Measurements from ENCODE around the gene OR5W2. TPM values are rescaled to one million over a fixed set of nuclear protein-coding genes. Genes with fewer than 3 reads are reported as not detected.

OR5W2 gene
- polyA plus RNA-seq (not detected in 2 replicates), polyA minus RNA-seq (not detected in 2 replicates)

DNA sequence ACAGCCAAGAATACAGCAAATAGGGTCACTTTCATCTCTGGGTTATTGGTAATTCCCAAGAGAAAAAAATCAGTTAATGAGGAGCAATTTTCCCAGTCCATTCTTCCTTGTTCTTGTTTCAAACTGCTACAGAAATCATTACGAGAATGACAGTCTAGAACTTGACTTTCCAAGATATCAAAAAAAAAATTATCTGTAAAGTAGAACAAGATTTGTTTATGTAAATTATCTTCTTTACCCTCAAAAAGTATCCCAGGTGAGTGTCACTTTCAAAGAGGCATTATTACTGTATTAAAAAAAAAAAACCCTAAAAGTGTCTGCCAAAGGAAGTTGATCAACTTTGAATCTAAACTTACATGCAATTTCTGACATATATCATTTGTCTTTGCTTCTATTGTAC, at the start of gene OR5W2:
OR5W2 (minus strand) TSS at position 101 of the 400 bp plus-strand sequence; CDS start at position 101, 0 bp downstream.
- no peaks in the 10 kb centered on the region for H3K36me3 ChIP-seq (ENCODE audit: insufficient read depth, low read length)
- no peaks in the 10 kb centered on the region for H3K9me3 ChIP-seq (ENCODE audit: low read length)
- H4K20me1 ChIP-seq (ENCODE audit: insufficient read depth) = no peaks in the 10 kb centered on the region
- no peaks in the 10 kb centered on the region for H3K9me2 ChIP-seq (ENCODE audit: insufficient read depth, low read length)
- no peaks in the 10 kb centered on the region for H3F3A ChIP-seq (ENCODE audit: insufficient read depth, low read length, poor library complexity, severe bottlenecking)
- no peak within 1 kb of the TSS for H3K9ac ChIP-seq (ENCODE audit: low read length)
- no peaks in the 10 kb centered on the region for H3K79me2 ChIP-seq (replicated peaks; ENCODE audit: insufficient read depth, low read length)
- no peak within 1 kb of the TSS for H3K4me3 ChIP-seq (ENCODE audit: low read length)
- no peak for TF ChIP-seq EP300 (conservative IDR thresholded peaks at IDR 0.05; ENCODE audit: poor library complexity, severe bottlenecking)
- no peak for TF ChIP-seq REST (IDR thresholded peaks at IDR 0.05; ENCODE audit: borderline replicate concordance)
- no peak for TF ChIP-seq SMC3 (conservative IDR thresholded peaks at IDR 0.05; ENCODE audit: poor library complexity)
- TF ChIP-seq, protein P1, sequence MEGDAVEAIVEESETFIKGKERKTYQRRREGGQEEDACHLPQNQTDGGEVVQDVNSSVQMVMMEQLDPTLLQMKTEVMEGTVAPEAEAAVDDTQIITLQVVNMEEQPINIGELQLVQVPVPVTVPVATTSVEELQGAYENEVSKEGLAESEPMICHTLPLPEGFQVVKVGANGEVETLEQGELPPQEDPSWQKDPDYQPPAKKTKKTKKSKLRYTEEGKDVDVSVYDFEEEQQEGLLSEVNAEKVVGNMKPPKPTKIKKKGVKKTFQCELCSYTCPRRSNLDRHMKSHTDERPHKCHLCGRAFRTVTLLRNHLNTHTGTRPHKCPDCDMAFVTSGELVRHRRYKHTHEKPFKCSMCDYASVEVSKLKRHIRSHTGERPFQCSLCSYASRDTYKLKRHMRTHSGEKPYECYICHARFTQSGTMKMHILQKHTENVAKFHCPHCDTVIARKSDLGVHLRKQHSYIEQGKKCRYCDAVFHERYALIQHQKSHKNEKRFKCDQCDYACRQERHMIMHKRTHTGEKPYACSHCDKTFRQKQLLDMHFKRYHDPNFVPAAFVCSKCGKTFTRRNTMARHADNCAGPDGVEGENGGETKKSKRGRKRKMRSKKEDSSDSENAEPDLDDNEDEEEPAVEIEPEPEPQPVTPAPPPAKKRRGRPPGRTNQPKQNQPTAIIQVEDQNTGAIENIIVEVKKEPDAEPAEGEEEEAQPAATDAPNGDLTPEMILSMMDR (IDR thresholded peaks at IDR 0.05; ENCODE audit: poor library complexity, severe bottlenecking) = no peak
- TF ChIP-seq TAF1 (IDR thresholded peaks at IDR 0.05; ENCODE audit: low read depth) = no peak
- no peak for TF ChIP-seq EZH2 (IDR thresholded peaks at IDR 0.05; ENCODE audit: borderline replicate concordance, insufficient read depth, low read length, poor library complexity, severe bottlenecking)
- no peak for TF ChIP-seq MXI1 (conservative IDR thresholded peaks at IDR 0.05; ENCODE audit: poor library complexity, severe bottlenecking)
- no peak for TF ChIP-seq RAD21 (conservative IDR thresholded peaks at IDR 0.05)
- no peak for TF ChIP-seq POLR2AphosphoS5 (IDR thresholded peaks at IDR 0.05)
- H3K27ac ChIP-seq (ENCODE audit: low read length) = no peak within 1 kb of the TSS
- no peak within 1 kb of the TSS for H2AFZ ChIP-seq (ENCODE audit: low read depth, low read length)
- no peak within 1 kb of the TSS for H3K4me2 ChIP-seq (ENCODE audit: low read length)
- no peaks in the 10 kb centered on the region for H3K27me3 ChIP-seq (ENCODE audit: insufficient read depth, low read depth, low read length)

DNA sequence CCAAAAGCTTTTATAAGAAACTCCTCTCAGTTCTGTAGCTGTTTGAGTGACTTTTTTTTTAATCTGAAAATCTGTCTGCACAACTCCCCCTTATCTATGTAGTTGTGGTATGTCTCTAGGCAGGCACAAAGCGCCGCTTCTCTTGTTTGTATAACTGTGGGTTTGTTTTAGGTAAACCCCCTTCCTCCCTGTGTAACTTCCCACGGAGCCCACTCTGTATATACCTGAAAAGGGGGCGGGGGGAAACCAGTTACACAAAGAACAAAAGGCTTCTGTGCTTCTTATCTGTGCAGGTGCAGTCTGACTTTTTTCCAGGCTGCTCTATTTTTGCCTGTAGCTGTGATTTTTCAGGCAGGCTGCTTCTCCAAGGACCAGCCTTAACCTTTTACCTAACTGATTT, 42.1 kb upstream of the OR5W2 start:
- no peaks in the 10 kb centered on the region for H3K36me3 ChIP-seq (ENCODE audit: insufficient read depth, low read length)
- no peak overlapping the region for H3K9ac ChIP-seq (ENCODE audit: low read length)
- no peaks in the 10 kb centered on the region for H3K79me2 ChIP-seq (replicated peaks; ENCODE audit: insufficient read depth, low read length)
- H3K9me3 ChIP-seq (ENCODE audit: low read length) = no peaks in the 10 kb centered on the region
- no peak overlapping the region for H3K4me2 ChIP-seq (ENCODE audit: low read length)
- H3F3A ChIP-seq (ENCODE audit: insufficient read depth, low read length, poor library complexity, severe bottlenecking) = no peaks in the 10 kb centered on the region
- no peaks in the 10 kb centered on the region for H3K27me3 ChIP-seq (ENCODE audit: insufficient read depth, low read depth, low read length)
- no peaks in the 10 kb centered on the region for H3K9me2 ChIP-seq (ENCODE audit: insufficient read depth, low read length)
- no peak overlapping the region for H3K27ac ChIP-seq (ENCODE audit: low read length)
- no peak overlapping the region for H3K4me3 ChIP-seq (ENCODE audit: low read length)
- H4K20me1 ChIP-seq (ENCODE audit: insufficient read depth) = no peaks in the 10 kb centered on the region
- H2AFZ ChIP-seq (ENCODE audit: low read depth, low read length) = no peak overlapping the region
- TF ChIP-seq EP300 (conservative IDR thresholded peaks at IDR 0.05; ENCODE audit: poor library complexity, severe bottlenecking) (no peak), SMC3 (conservative IDR thresholded peaks at IDR 0.05; ENCODE audit: poor library complexity) (no peak), REST (IDR thresholded peaks at IDR 0.05; ENCODE audit: borderline replicate concordance) (no peak)
- TF ChIP-seq, protein P1 (IDR thresholded peaks at IDR 0.05; ENCODE audit: poor library complexity, severe bottlenecking) = no peak
